Smooth muscle cell (in vitro differentiated cells): Measurements from ENCODE around the gene DCDC2. TPM values are rescaled to one million over a fixed set of nuclear protein-coding genes. Genes with fewer than 3 reads are reported as not detected.

Experiments
- DNase-seq: peaks from one replicate; lab custom pipeline; 2025; ENCODE audit not compliant: unreplicated experiment; lab: John Stamatoyannopoulos, UW
- H2AFZ ChIP-seq: fragments of 200-600 bp; sonication (generic); 2 replicates; pipeline ENCODE4 v1.6.0; 2016; ENCODE audit warnings: antibody characterized with exemption, low read depth, mild to moderate bottlenecking
- H3F3A ChIP-seq: fragments of 200-600 bp; sonication (generic); 2 replicates; pipeline ENCODE4 v1.6.0; 2017; ENCODE audit warnings: antibody characterized with exemption, low read depth
- H3K27ac ChIP-seq: fragments of 200-600 bp; sonication (generic); 2 replicates; pipeline ENCODE4 v1.5.1; 2016; ENCODE audit warnings: low read depth, mild to moderate bottlenecking
- H3K27me3 ChIP-seq: fragments of 200-600 bp; sonication (generic); 2 replicates; pipeline ENCODE4 v1.6.1; 2016; ENCODE audit warnings: low read depth, mild to moderate bottlenecking
- H3K36me3 ChIP-seq: fragments of 200-600 bp; sonication (generic); 2 replicates; pipeline ENCODE4 v1.5.1; 2016; ENCODE audit warnings: low read depth
- H3K4me1 ChIP-seq: fragments of 200-600 bp; sonication (generic); 2 replicates; pipeline ENCODE4 v1.5.1; 2016; ENCODE audit warnings: low read depth
- H3K4me2 ChIP-seq: fragments of 200-600 bp; sonication (generic); 2 replicates; pipeline ENCODE4 v1.6.0; 2016; ENCODE audit warnings: mild to moderate bottlenecking
- H3K4me3 ChIP-seq: fragments of 200-600 bp; sonication (generic); 2 replicates; pipeline ENCODE4 v1.5.1; 2016; ENCODE audit warnings: mild to moderate bottlenecking
- H3K79me2 ChIP-seq: fragments of 200-600 bp; sonication (generic); 2 replicates; pipeline ENCODE4 v1.6.0; 2016; ENCODE audit warnings: low read depth, mild to moderate bottlenecking
- H3K9ac ChIP-seq: fragments of 200-600 bp; sonication (generic); 2 replicates; pipeline ENCODE4 v1.6.0; 2016; ENCODE audit warnings: low read depth
- H3K9me3 ChIP-seq: fragments of 200-600 bp; sonication (generic); replicated peaks from 2 replicates; pipeline ENCODE4 v1.5.1; 2016; ENCODE audit warnings: low read depth
- H4K20me1 ChIP-seq: fragments of 200-600 bp; sonication (generic); 2 replicates; pipeline ENCODE4 v1.6.0; 2016; ENCODE audit warnings: low read depth
- WGBS: methylation state at CpG from one replicate; pipeline ENCODE4 v1.1.7; 2016; ENCODE audit warnings: low lambda C conversion rate; 5-methylcytosine and 5-hydroxymethylcytosine counted together
- polyA plus RNA-seq: library from polyadenylated mRNA; unstranded; fragments of >200 nt; fragmentation: Nextera tagmentation; extraction: Ambion mirVana; gene quantifications from 2 replicates; pipeline ENCODE4 v1.2.1, GENCODE V29; 2016
- total RNA-seq: library from RNA; depleted of rRNA; stranded (reverse); fragments of >200 nt; gene quantifications from 2 replicates; pipeline ENCODE4 v1.2.3, GENCODE V29; 2014
- TF ChIP-seq, protein P1 (sequence below): fragments of 200-600 bp; sonication (generic); IDR thresholded peaks from 2 replicates; pipeline ENCODE4 v1.5.1; 2017; ENCODE audit warnings: borderline replicate concordance, mild to moderate bottlenecking, antibody characterized with exemption; ENCODE audit not compliant: insufficient read depth, poor library complexity, severe bottlenecking

Gene DCDC2
- total and polyA plus RNA-seq, 2 experiments from 2014 or later: not detected

DNA sequence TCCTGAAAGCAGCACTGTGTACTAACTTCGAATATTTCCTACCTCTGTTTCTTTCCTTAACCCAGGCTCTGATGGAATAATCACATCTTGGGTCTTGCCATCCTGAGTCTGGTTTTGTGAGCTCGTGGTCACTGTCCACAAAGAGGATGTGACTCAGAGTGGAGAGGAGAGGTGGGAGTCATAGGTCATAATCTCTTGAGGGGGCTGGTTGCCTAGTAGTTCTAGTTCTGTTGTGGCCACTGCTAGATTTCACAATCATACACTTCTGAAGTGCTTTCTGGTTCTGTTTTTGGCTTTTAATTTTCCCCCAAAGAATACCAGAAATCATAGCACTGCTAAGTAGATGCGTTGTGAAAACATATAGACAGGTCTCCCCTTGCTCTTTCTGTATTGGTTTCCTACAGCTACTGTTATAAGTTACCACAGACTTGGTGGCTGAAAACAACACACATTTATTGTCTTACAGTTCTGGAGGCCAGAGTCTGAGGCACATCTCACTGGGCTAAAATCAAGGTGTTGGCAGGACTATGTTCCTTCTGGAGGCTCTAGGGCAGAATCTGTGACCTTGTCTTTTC, 129.1 kb downstream of the DCDC2 start:
- H3K9me3 ChIP-seq: no peaks in the 10 kb centered on the region
- H3K4me2 ChIP-seq: peak overlapping the region; percentile 46
- H3K9ac ChIP-seq: peak overlapping the region; percentile 89
- H4K20me1 ChIP-seq: no peaks in the 10 kb centered on the region
- TF ChIP-seq, protein P1, sequence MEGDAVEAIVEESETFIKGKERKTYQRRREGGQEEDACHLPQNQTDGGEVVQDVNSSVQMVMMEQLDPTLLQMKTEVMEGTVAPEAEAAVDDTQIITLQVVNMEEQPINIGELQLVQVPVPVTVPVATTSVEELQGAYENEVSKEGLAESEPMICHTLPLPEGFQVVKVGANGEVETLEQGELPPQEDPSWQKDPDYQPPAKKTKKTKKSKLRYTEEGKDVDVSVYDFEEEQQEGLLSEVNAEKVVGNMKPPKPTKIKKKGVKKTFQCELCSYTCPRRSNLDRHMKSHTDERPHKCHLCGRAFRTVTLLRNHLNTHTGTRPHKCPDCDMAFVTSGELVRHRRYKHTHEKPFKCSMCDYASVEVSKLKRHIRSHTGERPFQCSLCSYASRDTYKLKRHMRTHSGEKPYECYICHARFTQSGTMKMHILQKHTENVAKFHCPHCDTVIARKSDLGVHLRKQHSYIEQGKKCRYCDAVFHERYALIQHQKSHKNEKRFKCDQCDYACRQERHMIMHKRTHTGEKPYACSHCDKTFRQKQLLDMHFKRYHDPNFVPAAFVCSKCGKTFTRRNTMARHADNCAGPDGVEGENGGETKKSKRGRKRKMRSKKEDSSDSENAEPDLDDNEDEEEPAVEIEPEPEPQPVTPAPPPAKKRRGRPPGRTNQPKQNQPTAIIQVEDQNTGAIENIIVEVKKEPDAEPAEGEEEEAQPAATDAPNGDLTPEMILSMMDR: no peak
- DNase-seq: no peak
- 36% methylated on average over 3 of the region's 3 CpGs for WGBS
- H3K27me3 ChIP-seq: no peaks in the 10 kb centered on the region
- H3K79me2 ChIP-seq: no peaks in the 10 kb centered on the region
- H3K36me3 ChIP-seq: no peaks in the 10 kb centered on the region
- no peaks in the 10 kb centered on the region for H3F3A ChIP-seq
- H3K27ac ChIP-seq: peak overlapping the region; percentile 94
- H2AFZ ChIP-seq: no peak overlapping the region
- peaks cover 10% of the 10 kb centered on the region for H3K4me1 ChIP-seq
- no peak overlapping the region for H3K4me3 ChIP-seq

DNA sequence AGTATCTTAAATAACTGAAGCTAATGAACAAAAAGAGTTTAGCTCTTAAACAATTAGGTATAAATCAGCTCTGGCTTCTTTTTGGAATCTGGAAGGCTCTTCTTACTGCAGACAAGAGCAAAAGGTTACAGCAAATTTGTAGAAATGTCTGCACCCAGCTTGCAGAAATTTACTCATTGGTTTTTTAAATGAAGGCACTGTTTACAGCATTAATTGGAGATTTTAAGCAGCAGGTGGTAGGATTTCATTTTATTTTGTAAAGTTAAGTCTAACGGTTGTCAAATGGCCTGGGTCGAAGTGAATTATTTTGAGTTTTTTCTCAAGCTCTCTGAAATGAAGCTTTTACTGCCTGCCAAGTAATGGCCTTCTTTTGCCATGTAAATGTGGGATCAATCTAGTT, 129.7 kb downstream of the DCDC2 start:
- 67% methylated on average over 2 of the region's 2 CpGs for WGBS
- Histone ChIP-seq H3K27me3 (no peaks in the 10 kb centered on the region), H3K4me2 (peak overlapping the region; percentile 36), H3K27ac (peak overlapping the region; percentile 94), H4K20me1 (no peaks in the 10 kb centered on the region), H3K9ac (peak overlapping the region; percentile 66), H3K36me3 (no peaks in the 10 kb centered on the region), H2AFZ (no peak overlapping the region), H3K4me1 (peaks cover 10% of the 10 kb centered on the region), H3K9me3 (no peaks in the 10 kb centered on the region), H3K4me3 (no peak overlapping the region), H3K79me2 (no peaks in the 10 kb centered on the region), H3F3A (no peaks in the 10 kb centered on the region)
- DNase-seq: no peak
- TF ChIP-seq, protein P1: no peak

DNA sequence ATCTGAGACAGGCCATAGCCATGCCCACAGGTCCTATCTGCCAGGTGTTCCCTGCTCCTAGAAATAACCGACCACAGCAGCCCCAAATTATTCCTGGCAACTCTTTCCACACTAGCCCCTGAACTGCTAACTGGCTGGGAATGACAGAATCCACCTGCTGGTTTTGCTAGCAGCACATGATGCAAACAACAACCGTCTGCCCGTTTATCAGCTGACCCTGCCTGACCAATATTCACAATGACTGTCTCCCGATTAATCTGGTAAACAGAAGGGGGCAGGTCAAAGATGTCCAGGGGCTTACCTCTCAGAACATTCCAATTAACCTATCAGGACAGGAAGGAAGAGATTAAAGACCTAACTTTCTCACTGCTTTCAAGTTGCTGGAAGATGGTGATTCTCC, 130.3 kb downstream of the DCDC2 start:
- no peak overlapping the region for H2AFZ ChIP-seq
- TF ChIP-seq, protein P1: no peak
- H4K20me1 ChIP-seq: no peaks in the 10 kb centered on the region
- 50% methylated on average over 4 of the region's 4 CpGs for WGBS
- DNase-seq: no peak
- H3K27ac ChIP-seq: peak overlapping the region; percentile 94
- H3K4me2 ChIP-seq: peak overlapping the region; percentile 36
- H3K4me3 ChIP-seq: no peak overlapping the region
- H3K79me2 ChIP-seq: no peaks in the 10 kb centered on the region
- no peaks in the 10 kb centered on the region for H3F3A ChIP-seq
- H3K4me1 ChIP-seq: peaks cover 10% of the 10 kb centered on the region
- H3K9me3 ChIP-seq: no peaks in the 10 kb centered on the region
- H3K36me3 ChIP-seq: no peaks in the 10 kb centered on the region
- peak overlapping the region; percentile 66 for H3K9ac ChIP-seq
- no peaks in the 10 kb centered on the region for H3K27me3 ChIP-seq

DNA sequence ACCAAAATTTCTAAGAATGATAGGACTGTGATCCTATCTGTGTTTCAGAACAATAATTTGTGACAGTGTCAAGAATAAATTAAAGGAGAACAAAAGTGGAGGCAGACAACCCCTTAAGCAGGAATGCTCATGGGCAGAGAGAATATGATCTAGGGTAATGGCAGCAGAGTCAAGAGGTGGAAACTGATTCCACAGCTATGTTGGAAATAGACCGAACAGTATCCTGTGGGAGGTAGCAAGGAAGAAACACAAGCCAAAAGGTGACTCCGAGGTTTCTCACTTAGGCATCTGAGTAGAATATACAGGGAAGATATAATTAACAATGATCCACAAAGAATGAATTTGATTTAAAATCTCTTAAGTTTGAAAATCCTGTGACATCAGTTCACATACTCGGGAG, 131.3 kb downstream of the DCDC2 start:
- 86% methylated on average over 3 of the region's 3 CpGs for WGBS
- Histone ChIP-seq H3K36me3 (no peaks in the 10 kb centered on the region), H3K9me3 (no peaks in the 10 kb centered on the region), H3K27me3 (no peaks in the 10 kb centered on the region), H3K9ac (no peak overlapping the region), H3K4me3 (no peak overlapping the region), H3K4me1 (peaks cover 10% of the 10 kb centered on the region), H2AFZ (no peak overlapping the region), H3K4me2 (no peak overlapping the region), H3K79me2 (no peaks in the 10 kb centered on the region), H3K27ac (no peak overlapping the region), H3F3A (no peaks in the 10 kb centered on the region), H4K20me1 (no peaks in the 10 kb centered on the region)
- no peak for DNase-seq
- TF ChIP-seq, protein P1: no peak
